Stimulated activated CD4-positive, alpha-beta T cell treated with anti-CD3 and anti-CD28 coated beads, Interleukin-2, amount 100 ng/mL, for 48 hours (primary cell): ENCODE measurements around the gene PPP3CB.
A peak's percentile ranks its signal among the peaks of the same experiment; 100 is the strongest.

Experiments used
- DNase-seq, 2 donors: peaks; one replicate each; pipeline ENCODE4 v3.0.0-alpha.2; 2020

PPP3CB gene

DNA sequence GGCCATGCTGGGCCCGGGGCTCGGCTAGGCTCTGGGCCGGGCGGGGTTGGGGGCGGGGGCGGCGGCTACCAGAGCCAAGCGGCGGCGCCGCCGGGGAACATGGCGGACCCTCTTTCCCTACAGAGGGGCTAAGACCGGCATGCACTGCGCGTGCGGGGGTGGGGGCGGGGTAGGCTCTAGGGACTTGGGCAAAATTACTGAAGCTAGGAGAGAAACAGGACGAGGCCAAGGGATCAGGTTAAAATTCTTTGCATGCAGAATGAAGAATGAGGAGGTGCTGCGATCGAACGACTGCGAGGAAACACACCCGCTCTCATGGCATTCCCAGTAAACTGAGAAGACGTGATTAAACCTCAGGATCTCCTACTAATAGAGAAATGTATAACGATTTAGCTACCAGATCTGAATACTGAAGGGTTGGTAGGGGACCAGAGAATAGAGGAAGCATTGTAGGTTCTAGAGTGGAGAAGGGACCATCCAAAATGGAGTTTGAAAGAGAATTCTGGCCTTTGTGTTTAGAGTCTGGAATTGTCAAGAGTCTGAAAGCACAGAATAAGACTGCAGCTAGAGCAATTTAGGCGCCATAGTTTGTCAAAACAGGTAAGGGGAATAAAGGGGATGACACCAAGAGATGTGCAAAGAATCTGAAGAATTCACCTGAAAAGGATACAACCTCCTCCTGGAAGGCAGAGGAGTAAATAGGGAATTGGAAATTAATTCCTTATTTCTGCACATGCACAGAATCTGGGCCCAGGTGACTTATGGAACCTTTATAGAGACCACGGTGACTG lies at the start of gene PPP3CB:
Gene PPP3CB (minus strand): TSS at position 141 of the 791 bp plus-strand sequence. CDS start 135 bp downstream, at position 6.
- peak; percentile 83 to 84 for DNase-seq

GRCh38 chr10:73545357-73545756 lies 49.5 kb upstream of the PPP3CB start:
- no peak for DNase-seq

DNA sequence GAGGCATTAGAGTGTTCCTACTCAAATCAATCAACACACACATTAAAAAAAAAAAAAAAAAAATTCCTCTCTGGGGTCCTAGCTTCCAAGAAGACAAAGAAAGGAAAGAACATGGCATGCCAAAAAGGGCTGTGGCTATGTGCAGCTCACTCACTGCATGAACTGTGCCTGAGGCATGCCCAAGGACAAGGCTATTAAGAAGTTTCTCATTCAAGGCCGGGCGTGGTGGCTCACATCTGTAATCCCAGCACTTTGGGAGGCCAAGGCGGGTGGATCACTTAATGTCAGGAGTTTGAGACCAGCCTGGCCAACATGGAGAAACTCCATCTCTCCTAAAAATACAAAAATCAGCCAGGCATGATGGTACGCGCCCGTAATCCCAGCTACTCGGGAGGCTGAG lies 41.9 kb upstream of the PPP3CB start:
- DNase-seq: no peak

DNA sequence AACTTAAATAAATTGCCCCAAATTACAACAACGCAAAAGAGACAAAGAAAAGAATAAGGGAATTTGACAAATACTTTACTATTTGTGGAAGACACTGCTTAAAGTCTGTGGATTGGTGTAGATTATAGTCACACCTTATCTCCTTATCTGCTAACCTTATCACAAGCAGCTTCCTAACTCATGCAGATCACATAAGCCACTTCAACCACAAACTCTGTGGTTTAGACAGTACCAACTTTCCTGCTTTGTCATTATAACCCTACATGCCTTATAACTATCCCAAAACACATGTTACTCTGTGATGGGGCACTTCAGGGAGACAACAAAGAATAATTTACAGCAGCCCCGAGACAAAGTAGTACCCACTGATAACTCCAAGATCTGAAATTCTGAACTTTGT lies 41.5 kb upstream of the PPP3CB start:
- DNase-seq: no peak

GRCh38 chr10:73534857-73535256 lies 39.0 kb upstream of the PPP3CB start:
- no peak for DNase-seq

GRCh38 chr10:73529089-73529832 lies 33.4 kb upstream of the PPP3CB start:
- peak; percentile 28 for DNase-seq

DNA sequence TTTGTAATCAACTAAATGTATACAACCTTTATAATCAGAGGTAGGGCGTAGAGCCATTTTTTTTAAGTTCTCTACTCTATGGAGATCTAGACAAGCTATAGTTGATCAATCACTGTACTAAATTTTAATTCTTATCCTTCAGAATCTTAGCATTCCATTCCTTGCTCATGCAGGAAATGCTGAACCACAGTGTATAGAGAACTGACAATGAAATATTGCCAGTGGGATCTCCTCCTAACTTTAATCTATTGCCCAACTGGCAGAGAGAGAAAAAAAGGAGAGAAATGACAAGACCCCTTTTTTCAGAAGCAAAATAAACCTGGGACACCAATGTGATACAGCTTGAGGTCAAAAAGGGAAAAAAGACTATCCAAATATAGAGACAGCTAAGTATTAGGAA lies 26.4 kb upstream of the PPP3CB start:
- DNase-seq: no peak

DNA sequence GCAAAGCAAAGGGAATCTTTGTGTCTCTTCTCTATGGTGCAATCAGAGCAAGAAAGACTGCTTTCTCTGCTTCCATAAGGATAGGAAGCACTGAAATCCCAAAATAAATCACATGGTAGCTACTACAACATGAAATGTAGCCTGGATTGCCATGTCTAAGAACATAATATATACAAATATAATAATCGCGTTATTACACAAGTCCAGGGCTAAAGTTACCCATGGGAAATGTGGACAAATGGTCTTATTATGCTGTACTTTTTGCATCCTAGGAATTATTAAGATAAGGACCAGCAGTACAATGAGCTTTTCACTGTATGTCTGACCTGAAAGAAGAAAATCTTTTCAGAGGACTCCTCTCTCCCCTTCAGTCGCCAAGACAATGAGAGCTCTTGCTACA lies 23.5 kb upstream of the PPP3CB start:
- no peak for DNase-seq

- DNase-seq: no peak
These were observed 21.5 kb upstream of the PPP3CB start for GRCh38 chr10:73517166-73517888.

- no peak for DNase-seq
These were observed 16.5 kb upstream of the PPP3CB start for GRCh38 chr10:73512207-73512743.

- no peak for DNase-seq
These were observed 13.9 kb upstream of the PPP3CB start for GRCh38 chr10:73509695-73510094.

DNA sequence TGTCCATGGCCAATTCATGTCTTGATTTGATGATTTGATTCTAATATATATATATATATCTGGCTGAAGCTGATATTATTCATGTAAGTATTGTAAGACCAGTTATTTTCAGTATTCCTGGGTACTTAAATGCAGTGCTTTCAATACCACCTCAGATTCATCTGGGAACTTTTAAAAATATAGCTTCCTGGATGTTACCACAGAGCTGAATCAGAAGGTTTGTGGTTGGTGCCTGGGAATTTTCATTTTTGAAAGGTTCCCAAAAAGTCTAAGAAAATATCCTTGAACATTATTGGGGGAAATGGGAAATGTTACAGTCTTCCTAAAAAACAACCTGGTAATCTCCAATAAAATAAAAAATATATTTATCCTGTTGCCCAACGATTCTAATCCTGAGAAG lies 10.7 kb upstream of the PPP3CB start:
- DNase-seq: no peak

DNA sequence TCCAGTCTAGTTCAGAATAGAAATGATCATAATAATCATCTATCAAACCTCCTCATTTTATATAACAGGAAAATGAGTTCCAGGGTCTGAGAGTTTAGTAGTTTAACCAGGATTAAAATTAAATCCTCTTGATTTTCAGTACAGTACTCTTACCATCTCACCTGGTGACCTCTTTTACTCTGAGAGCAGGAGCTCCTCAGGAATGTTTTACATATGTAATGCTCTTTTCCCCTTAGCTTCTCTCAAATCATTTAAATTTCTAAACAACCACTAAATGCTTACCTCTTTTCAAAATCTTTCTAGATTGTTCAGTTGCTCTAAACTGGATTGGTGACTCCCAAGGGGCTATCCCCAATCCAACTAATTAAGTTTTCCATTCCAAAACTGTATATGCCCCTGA lies 10.2 kb upstream of the PPP3CB start:
- DNase-seq: no peak

- no peak for DNase-seq
These were observed 7.2 kb upstream of the PPP3CB start for GRCh38 chr10:73503037-73503436.

DNA sequence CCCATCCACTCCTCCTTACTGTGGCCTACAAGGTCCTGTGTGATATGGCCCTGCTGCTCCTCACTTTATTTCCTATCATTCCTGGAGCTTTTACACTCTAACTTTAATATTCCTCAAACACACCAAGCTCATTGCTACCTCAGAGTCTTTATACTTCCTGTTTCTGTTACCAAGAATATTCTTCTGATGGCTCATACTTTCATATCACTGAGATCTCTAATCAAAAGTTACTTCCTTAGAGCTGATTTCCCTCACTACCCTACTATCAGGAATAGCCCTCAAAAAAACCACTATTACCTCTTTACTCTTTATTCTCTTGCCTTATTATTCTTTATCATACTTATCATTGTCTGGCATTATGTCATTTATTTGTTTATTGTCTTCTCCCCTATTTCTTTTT lies 5.8 kb upstream of the PPP3CB start:
- DNase-seq: no peak

DNA sequence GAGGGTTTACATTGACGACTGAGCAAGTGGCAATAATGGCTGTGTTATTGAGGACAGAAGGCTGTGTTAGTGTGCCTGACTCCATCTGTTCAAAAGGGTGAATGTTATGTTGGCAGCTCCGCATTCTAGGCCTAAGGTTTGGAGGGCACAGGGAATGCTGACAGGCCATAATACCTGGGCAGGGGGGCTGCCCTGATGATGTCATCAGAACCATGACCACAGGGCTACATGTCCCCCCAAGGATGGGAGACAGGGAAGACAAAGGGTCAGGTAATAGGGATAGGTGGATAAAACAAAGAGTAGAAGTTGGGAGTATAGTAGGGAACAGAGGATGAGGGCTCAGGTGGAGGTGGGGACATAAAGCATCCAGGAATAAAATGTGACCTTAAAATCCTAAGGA lies 1.8 kb upstream of the PPP3CB start:
- no peak for DNase-seq

- DNase-seq: peak; percentile 77 to 82
These were observed 469 bp downstream of the PPP3CB start for GRCh38 chr10:73495226-73495883.

- no peak for DNase-seq
These were observed 973 bp downstream of the PPP3CB start for GRCh38 chr10:73494877-73495225.

DNA sequence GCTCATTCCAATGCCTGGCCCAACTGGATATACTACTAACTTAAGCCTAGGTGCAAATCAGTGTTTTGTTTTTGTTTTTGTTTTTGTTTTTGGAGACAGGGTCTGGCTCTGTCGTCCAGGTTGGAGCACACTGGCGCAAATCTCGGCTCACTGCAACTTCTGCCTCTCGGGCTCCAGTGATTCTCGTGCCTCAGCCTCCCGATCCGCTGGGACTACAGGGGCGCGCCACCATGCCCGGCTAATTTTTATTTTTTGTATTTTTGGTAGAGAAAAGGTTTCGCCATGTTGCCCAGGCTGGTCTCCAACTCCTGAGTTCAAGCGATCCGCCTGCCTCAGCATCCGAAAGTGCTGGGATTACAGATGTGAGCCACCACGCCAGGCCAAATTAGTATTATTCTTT lies 1.6 kb downstream of the PPP3CB start:
- no peak for DNase-seq

DNA sequence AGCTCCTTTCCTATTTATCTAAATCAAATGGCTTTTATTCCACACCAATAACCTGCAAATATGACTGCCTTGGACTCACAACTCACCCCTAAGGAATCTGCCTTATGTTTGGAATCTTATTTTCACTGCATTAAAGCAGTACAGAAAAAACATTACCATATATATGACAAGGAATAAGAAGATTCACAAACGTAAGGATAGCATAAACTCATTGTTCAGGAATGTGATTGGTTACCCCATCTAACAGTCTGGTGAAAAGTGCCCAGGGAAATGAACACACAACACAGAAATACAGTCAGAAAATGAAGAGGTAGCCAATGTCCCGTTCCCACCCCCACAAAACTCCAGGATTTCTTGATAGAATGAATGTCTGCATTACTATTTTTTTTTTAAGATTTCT lies 2.0 kb downstream of the PPP3CB start:
- no peak for DNase-seq

DNA sequence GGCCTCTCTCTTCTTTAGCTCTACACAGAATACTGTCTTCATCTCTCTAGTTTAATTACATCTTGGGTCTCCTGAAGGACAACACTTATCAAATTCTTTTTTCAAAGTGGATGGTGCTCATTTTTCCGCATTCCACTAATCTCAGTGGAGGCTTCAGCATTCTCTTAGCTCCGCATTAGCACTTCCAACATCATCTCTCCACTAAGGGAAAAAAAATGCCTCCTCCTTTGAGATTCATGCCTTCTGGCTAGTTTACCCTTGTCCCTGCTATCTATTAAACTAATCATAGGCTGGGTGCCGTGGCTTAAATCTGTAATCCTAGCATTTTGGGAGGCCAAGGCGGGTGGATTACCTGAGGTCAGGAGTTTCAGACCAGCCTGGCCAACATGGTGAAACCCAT lies 9.2 kb downstream of the PPP3CB start:
- DNase-seq: no peak

GRCh38 chr10:73485320-73485719 lies 10.5 kb downstream of the PPP3CB start:
- DNase-seq: no peak

- DNase-seq: no peak
These were observed 15.7 kb downstream of the PPP3CB start for GRCh38 chr10:73480158-73480557.
